ENCODE data around the gene OSBPL10. TPM values are rescaled to one million over a fixed set of nuclear protein-coding genes. Genes with fewer than 3 reads are reported as not detected.
A peak's percentile ranks its signal among the peaks of the same experiment; 100 is the strongest.

The OSBPL10 gene
- total RNA-seq, 2 experiments from 2014 or later = 65.7 to 170 TPM

GRCh38 chr3:32022947-32023346 lies 41.9 kb upstream of the OSBPL10 start:
- H3K27ac ChIP-seq (ENCODE audit: low read depth, low read length, poor library complexity, severe bottlenecking) = no peak overlapping the region
- no peak overlapping the region for H3K4me3 ChIP-seq (ENCODE audit: low read depth, low read length, poor library complexity, severe bottlenecking)
- H3K4me2 ChIP-seq (ENCODE audit: low read length) = no peak overlapping the region
- POLR2A ChIA-PET = interaction anchor here (1.1 to 1.6 kb wide), 2 partner anchors 47 to 122 kb away, joined by 3 to 6 read pairs; no protein-coding TSS in a partner anchor
- no peaks in the 10 kb centered on the region for H3K9me2 ChIP-seq (ENCODE audit: insufficient read depth, low read length)
- peaks cover 16% of the 10 kb centered on the region for H3K36me3 ChIP-seq (ENCODE audit: insufficient read depth, low read length)
- peaks cover 15% of the 10 kb centered on the region; the same call in 1 of the 2 replicates for H3K9me3 ChIP-seq (ENCODE audit: low read length)
- intact Hi-C loops (cut with micrococcal nuclease; ENCODE audit: unreplicated experiment) = no loop called here
- CTCF ChIA-PET (ENCODE audit: unreplicated experiment) = no interaction called here
- no peak for DNase-seq (ENCODE audit: low spot score)
- no peaks in the 10 kb centered on the region; the same call in 1 of the 2 replicates for H3K79me2 ChIP-seq (ENCODE audit: insufficient read depth, low read depth, low read length)
- no peak overlapping the region for H2AFZ ChIP-seq (ENCODE audit: low read length)
- no TSS peak for BruUV-seq (replicated peaks)
- TF ChIP-seq, protein P1, sequence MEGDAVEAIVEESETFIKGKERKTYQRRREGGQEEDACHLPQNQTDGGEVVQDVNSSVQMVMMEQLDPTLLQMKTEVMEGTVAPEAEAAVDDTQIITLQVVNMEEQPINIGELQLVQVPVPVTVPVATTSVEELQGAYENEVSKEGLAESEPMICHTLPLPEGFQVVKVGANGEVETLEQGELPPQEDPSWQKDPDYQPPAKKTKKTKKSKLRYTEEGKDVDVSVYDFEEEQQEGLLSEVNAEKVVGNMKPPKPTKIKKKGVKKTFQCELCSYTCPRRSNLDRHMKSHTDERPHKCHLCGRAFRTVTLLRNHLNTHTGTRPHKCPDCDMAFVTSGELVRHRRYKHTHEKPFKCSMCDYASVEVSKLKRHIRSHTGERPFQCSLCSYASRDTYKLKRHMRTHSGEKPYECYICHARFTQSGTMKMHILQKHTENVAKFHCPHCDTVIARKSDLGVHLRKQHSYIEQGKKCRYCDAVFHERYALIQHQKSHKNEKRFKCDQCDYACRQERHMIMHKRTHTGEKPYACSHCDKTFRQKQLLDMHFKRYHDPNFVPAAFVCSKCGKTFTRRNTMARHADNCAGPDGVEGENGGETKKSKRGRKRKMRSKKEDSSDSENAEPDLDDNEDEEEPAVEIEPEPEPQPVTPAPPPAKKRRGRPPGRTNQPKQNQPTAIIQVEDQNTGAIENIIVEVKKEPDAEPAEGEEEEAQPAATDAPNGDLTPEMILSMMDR (conservative IDR thresholded peaks at IDR 0.05; ENCODE audit: low read length) = no peak
- TF ChIP-seq EZH2phosphoT487 (IDR thresholded peaks at IDR 0.05; ENCODE audit: borderline replicate concordance, low read depth, low read length) = no peak
- H4K20me1 ChIP-seq (ENCODE audit: insufficient read depth, low read length) = no peaks in the 10 kb centered on the region
- peaks cover 65% of the 10 kb centered on the region for H3K4me1 ChIP-seq (ENCODE audit: insufficient read depth, low read length, poor library complexity, severe bottlenecking)

- no peaks in the 10 kb centered on the region for H4K20me1 ChIP-seq (ENCODE audit: insufficient read depth, low read length)
- POLR2A ChIA-PET = interaction anchor here (0.7 to 1.6 kb wide), 2 partner anchors 124 to 162 kb away, joined by 3 to 6 read pairs; no protein-coding TSS in a partner anchor
- CTCF ChIA-PET (ENCODE audit: unreplicated experiment) = interaction anchor here (0.8 kb wide), 1 partner anchor 133 kb away, joined by 3 read pairs; no protein-coding TSS in a partner anchor
These were observed 40.7 kb upstream of the OSBPL10 start for GRCh38 chr3:32021748-32022147.

DNA sequence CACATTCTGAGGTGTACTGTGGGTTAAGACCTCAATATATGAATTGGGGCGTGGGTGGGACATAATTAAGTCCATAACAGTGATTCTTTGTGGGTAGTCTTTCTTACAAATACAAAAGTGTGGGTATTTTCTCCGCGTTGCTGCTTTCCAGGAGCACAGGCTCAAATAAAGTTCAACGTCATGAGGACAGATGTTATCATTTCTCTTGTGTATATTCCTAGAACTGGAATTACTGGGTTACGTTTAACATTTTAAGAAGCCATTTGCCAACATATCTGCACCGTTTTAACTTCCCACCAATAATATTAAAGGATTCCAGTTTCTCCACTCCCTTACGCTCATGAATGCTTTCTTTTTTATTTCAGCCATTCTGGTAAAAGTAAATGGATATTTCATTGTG lies 40.1 kb upstream of the OSBPL10 start:
- Histone ChIP-seq H4K20me1 (ENCODE audit: insufficient read depth, low read length) (no peaks in the 10 kb centered on the region), H3K9me2 (ENCODE audit: insufficient read depth, low read length) (no peaks in the 10 kb centered on the region), H3K9me3 (ENCODE audit: low read length) (peaks cover 14% of the 10 kb centered on the region; the same call in 1 of the 2 replicates), H3K4me1 (ENCODE audit: insufficient read depth, low read length, poor library complexity, severe bottlenecking) (peaks cover 48% of the 10 kb centered on the region), H3K79me2 (ENCODE audit: insufficient read depth, low read depth, low read length) (no peaks in the 10 kb centered on the region; the same call in 1 of the 2 replicates), H3K4me2 (ENCODE audit: low read length) (no peak overlapping the region), H2AFZ (ENCODE audit: low read length) (peak overlapping the region; percentile 59; the same call in 1 of the 2 replicates), H3K27ac (ENCODE audit: low read depth, low read length, poor library complexity, severe bottlenecking) (no peak overlapping the region), H3K36me3 (ENCODE audit: insufficient read depth, low read length) (peaks cover 15% of the 10 kb centered on the region), H3K4me3 (ENCODE audit: low read depth, low read length, poor library complexity, severe bottlenecking) (no peak overlapping the region)
- TF ChIP-seq, protein P1 (conservative IDR thresholded peaks at IDR 0.05; ENCODE audit: low read length) = no peak
- TF ChIP-seq EZH2phosphoT487 (IDR thresholded peaks at IDR 0.05; ENCODE audit: borderline replicate concordance, low read depth, low read length) = no peak
- intact Hi-C loops (cut with micrococcal nuclease; ENCODE audit: unreplicated experiment) = no loop called here
- ChIA-PET CTCF (ENCODE audit: unreplicated experiment) (no interaction called here), POLR2A (interaction anchor here (0.7 kb wide), 1 partner anchor 162 kb away, joined by 3 read pairs; no protein-coding TSS in a partner anchor)
- DNase-seq (ENCODE audit: low spot score) = no peak
- BruUV-seq (replicated peaks) = no TSS peak

More at GRCh38 chr3:32021748-32022147, 40.7 kb upstream of the OSBPL10 start:
- Histone ChIP-seq H3K27ac (ENCODE audit: low read depth, low read length, poor library complexity, severe bottlenecking) (no peak overlapping the region), H3K9me2 (ENCODE audit: insufficient read depth, low read length) (no peaks in the 10 kb centered on the region), H3K4me3 (ENCODE audit: low read depth, low read length, poor library complexity, severe bottlenecking) (no peak overlapping the region), H3K9me3 (ENCODE audit: low read length) (peaks cover 14% of the 10 kb centered on the region; the same call in 1 of the 2 replicates), H3K4me1 (ENCODE audit: insufficient read depth, low read length, poor library complexity, severe bottlenecking) (peaks cover 53% of the 10 kb centered on the region), H3K79me2 (ENCODE audit: insufficient read depth, low read depth, low read length) (no peaks in the 10 kb centered on the region; the same call in 1 of the 2 replicates), H3K4me2 (ENCODE audit: low read length) (no peak overlapping the region), H3K36me3 (ENCODE audit: insufficient read depth, low read length) (peaks cover 15% of the 10 kb centered on the region), H2AFZ (ENCODE audit: low read length) (no peak overlapping the region)
- no TSS peak for BruUV-seq (replicated peaks)
- DNase-seq (ENCODE audit: low spot score) = no peak
- intact Hi-C loops (cut with micrococcal nuclease; ENCODE audit: unreplicated experiment) = no loop called here
- no peak for TF ChIP-seq EZH2phosphoT487 (IDR thresholded peaks at IDR 0.05; ENCODE audit: borderline replicate concordance, low read depth, low read length)
- TF ChIP-seq, protein P1 (conservative IDR thresholded peaks at IDR 0.05; ENCODE audit: low read length) = no peak
